Endodermal cell (in vitro differentiated cells): ENCODE results near the gene XAGE2. TPM values are rescaled to one million over a fixed set of nuclear protein-coding genes. Genes with fewer than 3 reads are reported as not detected.
"Not testable (repeated sequence)": the region's sequence is repeated elsewhere in the genome, so short reads cannot be mapped to it uniquely, and the experiment has no call there.

Experiments
- DNase-seq: peaks from one replicate; pipeline ENCODE4 v3.0.0-alpha.2; 2017
- H3K27ac ChIP-seq: 2 replicates; pipeline ENCODE4 v1.5.1; 2013; ENCODE audit warnings: mild to moderate bottlenecking, low read depth, low read length, moderate library complexity
- H3K27me3 ChIP-seq: 2 replicates; pipeline ENCODE4 v1.6.1; 2013; ENCODE audit warnings: mild to moderate bottlenecking, low read length, moderate library complexity; ENCODE audit not compliant: insufficient read depth, control insufficient read depth, poor library complexity, severe bottlenecking
- H3K36me3 ChIP-seq: 2 replicates; pipeline ENCODE4 v1.7.0; 2013; ENCODE audit warnings: mild to moderate bottlenecking, low read length, moderate library complexity; ENCODE audit not compliant: control insufficient read depth, insufficient read depth
- H3K4me1 ChIP-seq: one replicate; pipeline ENCODE4 v1.7.0; 2013; ENCODE audit warnings: low read length; ENCODE audit not compliant: control insufficient read depth, insufficient read depth
- H3K4me3 ChIP-seq: 2 replicates; pipeline ENCODE4 v1.5.1; 2013; ENCODE audit warnings: mild to moderate bottlenecking, low read length, moderate library complexity
- H3K9ac ChIP-seq: 2 replicates; pipeline ENCODE4 v1.6.1; 2013; ENCODE audit warnings: mild to moderate bottlenecking, low read length, moderate library complexity; ENCODE audit not compliant: poor library complexity, severe bottlenecking; ENCODE audit errors: extremely low read depth
- H3K9me3 ChIP-seq: 2 replicates; pipeline ENCODE4 v1.6.1; 2013; ENCODE audit warnings: mild to moderate bottlenecking, low read length, moderate library complexity; ENCODE audit not compliant: control insufficient read depth
- H3K27ac Mint-ChIP-seq: 2 replicates; pipeline ENCODE4 v1.8.0; 2020; ENCODE audit warnings: mixed read lengths
- H3K27me3 Mint-ChIP-seq: 2 replicates; pipeline ENCODE4 v1.8.0; 2021; ENCODE audit warnings: mild to moderate bottlenecking, mixed read lengths; ENCODE audit not compliant: insufficient read depth
- H3K36me3 Mint-ChIP-seq: 2 replicates; pipeline ENCODE4 v1.8.0; 2020; ENCODE audit warnings: low read depth, mixed read lengths
- H3K4me1 Mint-ChIP-seq: 2 replicates; pipeline ENCODE4 v1.8.0; 2020; ENCODE audit warnings: mixed read lengths
- H3K4me3 Mint-ChIP-seq: 2 replicates; pipeline ENCODE4 v1.8.0; 2020; ENCODE audit warnings: mild to moderate bottlenecking, moderate library complexity, mixed read lengths
- H3K9me3 Mint-ChIP-seq: 2 replicates; pipeline ENCODE4 v1.8.0; 2020; ENCODE audit warnings: mild to moderate bottlenecking, mixed read lengths
- WGBS, 2 experiments: methylation state at CpG; one replicate each; pipeline versions ENCODE4 v1.1.5 to v1.1.7; 2013; ENCODE audit warnings: missing lambda C conversion rate in 2 of 2, mixed read lengths in 1 of 2; ENCODE audit not compliant: insufficient coverage in 1 of 2, insufficient read length in 1 of 2; 5-methylcytosine and 5-hydroxymethylcytosine counted together
- total RNA-seq, 2 donors: library from RNA; stranded (reverse); fragmentation: NEBNext Ultra II Directional in 1 of 2; extraction: Animal tissue kit (Norgen Biotek cat#: 25700) in 1 of 2; gene quantifications; 2 replicates in 1 of 2; 3 replicates in 1 of 2; pipeline ENCODE4 v1.2.1, GENCODE V29; 2021
- TF ChIP-seq, protein P1 (sequence below): fragments of 200-600 bp; sonication (generic); conservative IDR thresholded peaks from 2 replicates; pipeline ENCODE4 v1.5.0; 2021; ENCODE audit warnings: antibody characterized with exemption, mild to moderate bottlenecking

Gene XAGE2
- total RNA-seq, 2 donors from 2014 or later: not detected

GRCh38 chrX:52345402-52345801 is 23.4 kb upstream of the XAGE2 start:
- 51% methylated on average over 2 of the region's 4 CpGs; no CpG with 5 or more reads in 1 of the 2 experiments for WGBS, 2 experiments
- not testable (repeated sequence) for H3K27me3 ChIP-seq, H3K4me3 ChIP-seq, H3K9ac ChIP-seq, H3K9me3 ChIP-seq, H3K36me3 ChIP-seq, H3K27me3 Mint-ChIP-seq, H3K4me3 Mint-ChIP-seq, H3K27ac ChIP-seq, H3K27ac Mint-ChIP-seq, H3K4me1 Mint-ChIP-seq, H3K4me1 ChIP-seq, H3K36me3 Mint-ChIP-seq
- peaks cover 50% of the 10 kb centered on the region for H3K9me3 Mint-ChIP-seq
- DNase-seq: peak; percentile 89
- TF ChIP-seq, protein P1, sequence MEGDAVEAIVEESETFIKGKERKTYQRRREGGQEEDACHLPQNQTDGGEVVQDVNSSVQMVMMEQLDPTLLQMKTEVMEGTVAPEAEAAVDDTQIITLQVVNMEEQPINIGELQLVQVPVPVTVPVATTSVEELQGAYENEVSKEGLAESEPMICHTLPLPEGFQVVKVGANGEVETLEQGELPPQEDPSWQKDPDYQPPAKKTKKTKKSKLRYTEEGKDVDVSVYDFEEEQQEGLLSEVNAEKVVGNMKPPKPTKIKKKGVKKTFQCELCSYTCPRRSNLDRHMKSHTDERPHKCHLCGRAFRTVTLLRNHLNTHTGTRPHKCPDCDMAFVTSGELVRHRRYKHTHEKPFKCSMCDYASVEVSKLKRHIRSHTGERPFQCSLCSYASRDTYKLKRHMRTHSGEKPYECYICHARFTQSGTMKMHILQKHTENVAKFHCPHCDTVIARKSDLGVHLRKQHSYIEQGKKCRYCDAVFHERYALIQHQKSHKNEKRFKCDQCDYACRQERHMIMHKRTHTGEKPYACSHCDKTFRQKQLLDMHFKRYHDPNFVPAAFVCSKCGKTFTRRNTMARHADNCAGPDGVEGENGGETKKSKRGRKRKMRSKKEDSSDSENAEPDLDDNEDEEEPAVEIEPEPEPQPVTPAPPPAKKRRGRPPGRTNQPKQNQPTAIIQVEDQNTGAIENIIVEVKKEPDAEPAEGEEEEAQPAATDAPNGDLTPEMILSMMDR: peak; percentile 70

- H3K27ac ChIP-seq: no peak overlapping the region
- no peak overlapping the region for H3K4me3 ChIP-seq
- Mint-ChIP-seq H3K36me3 (no peaks in the 10 kb centered on the region), H3K4me1 (no peaks in the 10 kb centered on the region), H3K9me3 (peaks cover 49% of the 10 kb centered on the region), H3K4me3 (no peak overlapping the region), H3K27me3 (peaks cover 4% of the 10 kb centered on the region), H3K27ac (no peak overlapping the region)
- H3K9me3 ChIP-seq: no peaks in the 10 kb centered on the region
- H3K4me1 ChIP-seq: no peaks in the 10 kb centered on the region
- no peak for DNase-seq
- no peaks in the 10 kb centered on the region for H3K36me3 ChIP-seq
- TF ChIP-seq, protein P1: no peak
- WGBS, 2 experiments: 92% methylated on average over 8 of the region's 8 CpGs; no CpG with 5 or more reads in 1 of the 2 experiments
- H3K27me3 ChIP-seq: no peaks in the 10 kb centered on the region
- no peak overlapping the region for H3K9ac ChIP-seq
These were observed 22.4 kb upstream of the XAGE2 start for GRCh38 chrX:52346174-52347165.

GRCh38 chrX:52349681-52350080 is 19.1 kb upstream of the XAGE2 start:
- H3K9me3 ChIP-seq: no peaks in the 10 kb centered on the region
- 88 to 89% methylated on average over 5 to 6 of the region's 6 CpGs for WGBS, 2 experiments
- peaks cover 4% of the 10 kb centered on the region for H3K4me1 Mint-ChIP-seq
- DNase-seq: no peak
- no peaks in the 10 kb centered on the region for H3K27me3 Mint-ChIP-seq
- H3K27me3 ChIP-seq: no peaks in the 10 kb centered on the region
- H3K4me3 ChIP-seq: no peak overlapping the region
- TF ChIP-seq, protein P1: no peak
- H3K9me3 Mint-ChIP-seq: peaks cover 43% of the 10 kb centered on the region
- H3K36me3 Mint-ChIP-seq: no peaks in the 10 kb centered on the region
- H3K27ac ChIP-seq: no peak overlapping the region
- H3K36me3 ChIP-seq: no peaks in the 10 kb centered on the region
- H3K4me3 Mint-ChIP-seq: no peak overlapping the region
- no peaks in the 10 kb centered on the region for H3K4me1 ChIP-seq
- no peak overlapping the region for H3K27ac Mint-ChIP-seq
- H3K9ac ChIP-seq: no peak overlapping the region
